Measurements from ENCODE around the gene NME1.
"Not testable (repeated sequence)": the region's sequence is repeated elsewhere in the genome, so short reads cannot be mapped to it uniquely, and the experiment has no call there.

Gene NME1

DNA sequence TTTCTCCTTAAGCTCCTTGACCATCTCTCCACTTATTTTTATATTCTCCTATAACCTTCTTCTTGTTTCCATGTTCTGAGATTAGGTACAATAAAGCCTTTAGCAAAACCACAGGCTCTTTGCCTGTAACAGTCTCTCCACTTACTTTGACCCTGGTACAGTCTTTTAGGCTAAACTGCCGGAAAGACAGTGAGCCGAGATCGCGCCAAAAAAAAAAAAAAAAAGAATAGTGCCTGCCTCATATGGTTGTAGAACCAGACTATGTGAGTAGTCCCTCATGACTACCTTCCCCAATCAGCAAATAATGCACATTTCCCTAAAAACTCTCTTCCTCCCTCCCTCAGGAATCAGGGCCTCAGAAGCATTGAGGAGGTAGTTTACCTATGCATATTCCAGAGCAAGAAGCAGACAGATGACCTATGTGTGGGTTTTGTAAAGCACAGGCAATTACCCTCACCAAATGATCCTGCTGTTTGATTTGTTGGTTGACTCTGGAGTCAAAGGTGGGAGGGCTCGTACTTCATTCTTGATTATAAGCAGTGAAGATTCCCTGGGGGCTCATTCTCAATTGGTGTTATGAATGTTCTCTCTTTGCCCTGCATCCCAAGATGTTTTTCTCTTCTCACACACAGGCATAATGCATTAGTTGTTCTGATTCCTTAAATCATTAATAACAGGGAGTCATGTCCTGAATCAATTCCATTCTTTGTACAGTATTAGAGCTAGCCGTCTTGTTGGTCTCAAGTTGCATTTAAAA lies 8.9 kb upstream of the NME1 start:
- DNase-seq (ENCODE audit: low read depth), result no peak

DNA sequence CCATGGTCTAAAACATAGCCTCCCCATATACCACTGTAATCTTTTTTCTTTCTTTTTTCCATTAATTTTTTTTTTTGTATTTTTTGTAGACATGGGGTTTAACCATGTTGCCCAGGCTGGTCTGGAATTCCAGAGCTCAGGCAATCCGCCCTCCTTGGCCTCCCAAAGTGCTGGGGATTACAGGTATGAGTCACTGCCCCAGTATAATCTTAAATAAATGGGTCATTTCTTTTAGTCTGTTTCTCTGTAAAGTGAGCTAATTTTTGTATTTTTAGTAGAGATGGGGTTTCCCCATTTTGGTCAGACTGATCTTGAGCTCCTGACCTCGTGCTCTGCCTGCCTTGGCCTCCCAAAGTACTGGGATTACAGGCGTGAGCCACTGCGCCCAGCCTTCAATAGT lies 5.7 kb upstream of the NME1 start:
- DNase-seq (ENCODE audit: low read depth), result peak; percentile 49

- DNase-seq (ENCODE audit: low read depth), result no peak
These were observed 4.2 kb upstream of the NME1 start for GRCh38 chr17:51149163-51149562.

- no peak for DNase-seq (ENCODE audit: low read depth)
These were observed 2.4 kb upstream of the NME1 start for GRCh38 chr17:51150932-51151331.

DNA sequence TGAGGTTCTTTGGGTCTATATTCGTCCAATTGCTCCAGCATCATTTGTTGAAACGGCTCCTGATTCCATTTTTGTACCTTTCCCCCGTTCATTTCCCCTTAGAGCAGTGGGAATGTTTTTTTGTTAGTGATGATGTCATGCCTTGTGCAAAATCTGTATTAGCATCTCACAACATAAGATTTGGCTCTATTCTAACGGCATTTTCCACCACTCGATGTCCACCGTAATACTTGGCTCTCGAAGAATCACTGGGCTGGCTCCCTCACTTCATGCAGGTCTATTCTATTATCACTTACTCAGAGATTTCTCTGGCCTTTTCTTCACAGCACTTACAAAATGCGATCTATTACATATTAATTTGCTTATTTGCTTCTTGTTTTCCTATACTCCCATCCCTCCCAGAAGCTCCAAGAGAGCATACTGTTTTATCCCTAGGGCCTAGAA lies 571 bp upstream of the NME1 start:
- peak; percentile 35 for DNase-seq (ENCODE audit: low read depth)

GRCh38 chr17:51154176-51154575 lies 817 bp downstream of the NME1 start:
- DNase-seq (ENCODE audit: low read depth), result peak; percentile 38

DNA sequence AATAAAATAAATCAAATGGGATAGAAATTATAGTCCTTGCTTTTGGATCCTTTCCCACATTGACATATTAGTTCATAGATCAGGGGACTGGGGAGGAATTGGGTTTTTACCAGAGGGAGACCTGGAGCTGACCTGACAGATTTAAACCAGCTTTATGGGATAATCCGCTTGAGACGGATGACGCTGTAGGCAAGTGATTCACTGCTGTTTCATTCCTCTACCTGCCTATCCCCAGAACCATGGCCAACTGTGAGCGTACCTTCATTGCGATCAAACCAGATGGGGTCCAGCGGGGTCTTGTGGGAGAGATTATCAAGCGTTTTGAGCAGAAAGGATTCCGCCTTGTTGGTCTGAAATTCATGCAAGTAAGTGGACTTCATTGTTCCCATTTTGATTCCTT lies 2.1 kb downstream of the NME1 start:
- no peak for DNase-seq (ENCODE audit: low read depth)

DNA sequence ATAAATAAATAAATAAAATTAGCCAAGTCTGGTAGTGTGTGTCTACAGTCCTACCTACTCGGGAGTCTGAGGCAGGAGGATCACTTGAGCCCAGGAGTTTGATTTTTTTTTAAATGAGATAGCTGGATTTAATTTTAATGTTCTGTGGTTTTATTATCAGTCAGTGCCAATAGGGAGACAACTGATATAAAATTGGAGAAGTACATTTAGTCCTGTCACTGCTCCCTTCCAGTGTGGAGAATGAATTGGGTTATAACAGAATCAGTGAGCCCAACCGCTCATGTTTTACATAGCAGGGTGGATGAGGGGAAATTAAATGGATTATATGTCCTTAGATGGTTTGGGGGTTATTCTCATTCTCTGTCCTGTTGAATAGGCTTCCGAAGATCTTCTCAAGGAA lies 6.2 kb downstream of the NME1 start:
- no peak for DNase-seq (ENCODE audit: low read depth)

DNA sequence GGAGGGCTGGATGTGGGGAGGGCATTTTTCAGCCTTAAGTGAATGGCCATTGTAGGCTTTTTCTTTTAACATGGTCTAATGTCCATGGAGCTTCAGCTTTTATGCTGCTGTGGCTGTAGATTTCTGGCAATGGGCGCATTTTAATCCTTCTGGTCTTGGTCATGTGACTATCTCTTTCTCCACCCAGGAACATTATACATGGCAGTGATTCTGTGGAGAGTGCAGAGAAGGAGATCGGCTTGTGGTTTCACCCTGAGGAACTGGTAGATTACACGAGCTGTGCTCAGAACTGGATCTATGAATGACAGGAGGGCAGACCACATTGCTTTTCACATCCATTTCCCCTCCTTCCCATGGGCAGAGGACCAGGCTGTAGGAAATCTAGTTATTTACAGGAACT lies 8.2 kb downstream of the NME1 start:
- DNase-seq (ENCODE audit: low read depth), result no peak

- DNase-seq (ENCODE audit: low read depth), result no peak
These were observed 11.7 kb downstream of the NME1 start for GRCh38 chr17:51164911-51165679.

DNA sequence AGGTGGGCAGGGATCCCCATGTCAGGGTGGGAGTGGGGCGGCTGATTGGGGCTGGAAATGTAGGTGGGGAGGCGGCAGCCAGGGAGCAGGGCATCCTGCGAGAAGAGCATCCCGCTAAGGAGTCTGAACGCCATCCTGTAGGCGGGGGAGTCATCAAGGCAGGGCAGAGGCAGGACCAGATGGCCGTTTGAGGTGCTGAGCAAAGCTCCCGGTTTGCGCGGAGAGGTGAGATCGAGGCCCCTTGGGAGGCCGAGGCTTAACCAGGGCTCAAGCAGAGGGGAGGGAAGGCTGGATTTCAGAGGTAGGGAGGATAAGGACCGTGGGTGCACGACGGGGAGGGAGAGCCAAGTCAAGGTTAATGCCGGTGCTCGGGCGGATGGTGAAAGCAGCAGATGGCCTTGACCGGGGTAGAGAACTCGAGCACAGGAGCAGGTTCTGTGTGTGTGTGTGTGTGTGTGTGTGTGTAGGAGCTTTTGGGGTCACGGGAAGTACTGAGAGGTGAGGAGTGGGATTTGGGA lies 12.4 kb downstream of the NME1 start:
- DNase-seq (ENCODE audit: low read depth), result peak; percentile 42

- peak; percentile 81 for DNase-seq (ENCODE audit: low read depth)
These were observed 13.0 kb downstream of the NME1 start, which contains the start of gene NME2 for GRCh38 chr17:51166198-51166986. NME2 (plus strand) TSS chr17:51166411; CDS start chr17:51166831, 420 bp downstream.

- no peak for DNase-seq (ENCODE audit: low read depth)
These were observed 13.9 kb downstream of the NME1 start for GRCh38 chr17:51166987-51167931.

DNA sequence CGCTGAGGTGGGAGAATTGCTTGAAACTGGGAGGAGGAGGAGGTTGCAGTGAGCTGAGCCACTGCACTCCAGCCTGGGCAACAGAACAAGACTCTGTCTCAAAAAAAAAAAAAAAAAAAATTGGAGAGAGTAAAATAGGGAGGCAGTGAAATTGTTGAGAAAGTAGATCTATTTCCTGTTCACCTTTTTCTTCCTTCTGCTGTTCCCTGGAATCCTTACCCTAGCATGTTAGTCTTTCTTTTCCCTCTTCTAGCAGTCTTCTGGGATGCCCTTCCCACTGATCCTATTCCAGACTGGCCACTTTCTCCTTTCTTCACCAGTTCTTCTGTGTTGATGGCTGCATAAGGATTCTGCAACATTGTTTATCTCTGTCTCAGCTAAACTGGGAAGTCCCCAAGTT lies 16.0 kb downstream of the NME1 start:
- DNase-seq (ENCODE audit: low read depth), result no peak

DNA sequence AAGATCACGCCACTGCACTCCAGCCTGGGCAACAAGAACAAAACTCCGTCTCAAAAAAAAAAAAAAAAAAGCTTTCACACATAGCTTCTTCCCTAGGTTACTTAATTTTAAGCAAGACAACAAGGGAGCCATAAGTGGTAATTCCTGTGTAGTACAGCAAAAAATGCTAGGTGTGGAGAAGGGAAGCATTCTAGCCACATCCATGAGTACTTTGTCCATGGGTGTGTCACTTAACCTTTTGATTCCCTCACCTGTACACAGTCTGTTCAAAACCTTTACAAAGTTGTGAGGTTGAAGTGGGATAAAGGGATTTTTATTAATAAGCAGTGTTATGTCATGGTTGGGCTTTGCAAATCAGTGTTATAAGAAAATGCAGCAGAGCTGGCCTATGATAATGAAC lies 17.4 kb downstream of the NME1 start:
- DNase-seq (ENCODE audit: low read depth), result no peak

DNA sequence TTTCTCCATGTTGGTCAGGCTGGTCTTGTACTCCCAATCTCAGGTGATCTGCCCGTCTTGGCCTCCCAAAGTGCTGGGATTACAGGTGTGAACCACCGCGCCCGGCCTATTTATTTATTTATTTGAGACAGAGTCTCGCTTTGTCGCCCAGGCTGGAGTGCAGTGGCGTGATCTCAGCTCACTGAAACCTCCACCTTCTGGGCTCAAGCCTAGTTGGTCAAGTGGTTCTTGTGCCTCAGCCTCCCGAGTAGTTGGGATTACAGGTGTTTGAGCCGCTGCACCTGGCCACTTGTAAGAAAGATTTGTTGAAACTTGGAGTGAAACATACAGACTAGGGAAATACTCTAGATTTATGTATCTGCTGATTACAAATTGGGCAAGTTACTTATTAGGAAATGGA lies 18.7 kb downstream of the NME1 start:
- not testable (repeated sequence) for DNase-seq (ENCODE audit: low read depth)

- no peak for DNase-seq (ENCODE audit: low read depth)
These were observed 27.1 kb downstream of the NME1 start for GRCh38 chr17:51180486-51180885.

DNA sequence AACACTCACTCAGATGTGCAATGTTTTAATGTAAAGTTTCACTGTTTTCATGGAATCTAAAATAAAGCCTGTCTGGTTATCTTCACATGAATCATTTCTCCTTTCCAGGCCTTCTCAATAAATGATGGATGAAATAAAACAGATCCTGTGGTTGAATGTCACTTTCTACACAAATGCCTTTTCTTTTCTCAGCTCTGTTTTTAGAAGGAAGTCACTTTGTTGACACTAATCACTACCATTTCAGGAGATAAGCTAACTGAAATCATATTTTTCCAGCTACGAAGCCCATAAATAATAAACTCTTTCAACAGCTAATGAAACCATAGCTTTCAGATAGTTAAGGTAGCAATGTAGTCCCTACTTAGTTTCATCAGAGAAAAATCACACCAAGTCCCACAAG lies 30.8 kb downstream of the NME1 start:
- no peak for DNase-seq (ENCODE audit: low read depth)

DNA sequence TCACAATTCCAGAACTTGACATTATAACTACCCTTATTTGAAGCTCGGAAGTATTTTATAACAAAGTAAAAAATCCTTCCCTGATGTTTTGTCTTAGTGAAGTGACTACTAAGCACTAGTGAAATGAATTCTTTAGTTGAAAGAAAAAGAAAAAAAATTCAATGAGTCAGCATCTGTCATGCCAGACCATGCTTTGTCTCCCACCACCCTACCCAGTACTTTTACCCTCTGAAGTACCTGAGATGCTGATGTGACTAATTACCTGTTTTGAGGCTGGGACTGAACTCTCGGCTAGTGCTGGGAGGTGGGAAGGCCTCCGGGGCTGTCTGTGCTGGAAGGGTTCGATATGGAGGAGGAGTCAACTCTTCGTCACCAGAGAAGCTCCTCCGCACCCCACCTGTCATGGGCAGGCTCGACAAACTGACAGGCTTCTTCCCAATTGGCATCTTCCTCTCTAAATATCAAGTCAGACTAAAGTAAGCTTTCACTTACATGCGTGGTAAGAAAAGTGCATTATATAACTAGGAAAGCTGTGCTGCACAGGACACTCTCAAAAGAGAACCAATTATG lies 32.5 kb downstream of the NME1 start:
- no peak for DNase-seq (ENCODE audit: low read depth)

GRCh38 chr17:51188271-51188833 lies 35.0 kb downstream of the NME1 start:
- no peak for DNase-seq (ENCODE audit: low read depth)

- DNase-seq (ENCODE audit: low read depth), result no peak
These were observed 35.8 kb downstream of the NME1 start for GRCh38 chr17:51189162-51189561.

Measured in iris pigment epithelial cell (primary cell).